Type B pancreatic cell (in vitro differentiated cells): Measurements from ENCODE around the gene SLC25A25. TPM values are rescaled to one million over a fixed set of nuclear protein-coding genes. Genes with fewer than 3 reads are reported as not detected.

Source experiments
- DNase-seq: peaks from one replicate; pipeline ENCODE4 v3.0.0; 2021; ENCODE audit warnings: mixed read lengths; ENCODE audit not compliant: unreplicated experiment; ENCODE audit errors: extremely low spot score
- H3K27ac Mint-ChIP-seq: 2 replicates; pipeline ENCODE4 v1.8.0; 2021; ENCODE audit warnings: mild to moderate bottlenecking, mixed read lengths
- H3K27me3 Mint-ChIP-seq: 2 replicates; pipeline ENCODE4 v1.8.0; 2021; ENCODE audit warnings: mixed read lengths
- H3K36me3 Mint-ChIP-seq: 2 replicates; pipeline ENCODE4 v1.8.0; 2021; ENCODE audit warnings: mixed read lengths
- H3K4me1 Mint-ChIP-seq: one replicate; pipeline ENCODE4 v1.8.0; 2021; ENCODE audit warnings: mixed read lengths; ENCODE audit not compliant: unreplicated experiment
- H3K4me3 Mint-ChIP-seq: 2 replicates; pipeline ENCODE4 v1.8.0; 2021; ENCODE audit warnings: mild to moderate bottlenecking, mixed read lengths
- H3K9me3 Mint-ChIP-seq: 2 replicates; pipeline ENCODE4 v1.8.0; 2021; ENCODE audit warnings: mixed read lengths
- CTCF ChIP-seq: fragments of 200-600 bp; sonication (generic); conservative IDR thresholded peaks from 2 replicates; pipeline ENCODE4 v1.5.0; 2021; ENCODE audit warnings: antibody characterized with exemption, mild to moderate bottlenecking
- total RNA-seq: library from RNA; stranded (reverse); gene quantifications from 2 replicates; pipeline ENCODE4 v1.2.1, GENCODE V29; 2021; ENCODE audit warnings: low replicate concordance

SLC25A25 gene
- total RNA-seq, 1 donor from 2014 or later, result 19.1 TPM

GRCh38 chr9:128047231-128047630 is 20.8 kb upstream of the SLC25A25 start:
- Mint-ChIP-seq H3K4me1 (peaks cover 28% of the 10 kb centered on the region), H3K9me3 (no peaks in the 10 kb centered on the region), H3K27me3 (no peaks in the 10 kb centered on the region), H3K36me3 (no peaks in the 10 kb centered on the region), H3K27ac (no peak overlapping the region), H3K4me3 (no peak overlapping the region)
- TF ChIP-seq CTCF, result no peak
- DNase-seq, result no peak

- no peaks in the 10 kb centered on the region for H3K27me3 Mint-ChIP-seq
- no peak for DNase-seq
- H3K9me3 Mint-ChIP-seq, result no peaks in the 10 kb centered on the region
- no peak overlapping the region for H3K27ac Mint-ChIP-seq
- H3K4me3 Mint-ChIP-seq, result no peak overlapping the region
- H3K36me3 Mint-ChIP-seq, result no peaks in the 10 kb centered on the region
- TF ChIP-seq CTCF, result no peak
- H3K4me1 Mint-ChIP-seq, result peaks cover 23% of the 10 kb centered on the region
These were observed 19.4 kb upstream of the SLC25A25 start for GRCh38 chr9:128048663-128049062.

GRCh38 chr9:128049843-128050242 is 18.2 kb upstream of the SLC25A25 start:
- Mint-ChIP-seq H3K27me3 (no peaks in the 10 kb centered on the region), H3K27ac (peak overlapping the region; percentile 51), H3K9me3 (no peaks in the 10 kb centered on the region), H3K36me3 (no peaks in the 10 kb centered on the region), H3K4me3 (no peak overlapping the region), H3K4me1 (peaks cover 23% of the 10 kb centered on the region)
- no peak for DNase-seq
- TF ChIP-seq CTCF, result no peak

- H3K36me3 Mint-ChIP-seq, result no peaks in the 10 kb centered on the region
- no peak overlapping the region for H3K4me3 Mint-ChIP-seq
- no peaks in the 10 kb centered on the region for H3K27me3 Mint-ChIP-seq
- no peak for TF ChIP-seq CTCF
- peaks cover 26% of the 10 kb centered on the region for H3K4me1 Mint-ChIP-seq
- no peak for DNase-seq
- no peak overlapping the region for H3K27ac Mint-ChIP-seq
- H3K9me3 Mint-ChIP-seq, result no peaks in the 10 kb centered on the region
These were observed 15.9 kb upstream of the SLC25A25 start for GRCh38 chr9:128051932-128052709.

GRCh38 chr9:128053560-128053959 is 14.5 kb upstream of the SLC25A25 start:
- Mint-ChIP-seq H3K9me3 (no peaks in the 10 kb centered on the region), H3K4me3 (no peak overlapping the region), H3K27ac (no peak overlapping the region), H3K36me3 (no peaks in the 10 kb centered on the region), H3K4me1 (peaks cover 34% of the 10 kb centered on the region), H3K27me3 (no peaks in the 10 kb centered on the region)
- no peak for DNase-seq
- no peak for TF ChIP-seq CTCF
